Body of pancreas (tissue), 4 donors: ENCODE measurements around the gene FBXO27.

Experiments used
- POLR2A ChIP-seq, 3 donors: fragments of 450-650 bp; IDR thresholded peaks; one replicate each; pipeline ENCODE4 v1.6.1; 2016; ENCODE audit warnings: antibody characterized with exemption in 3 of 3, mild to moderate bottlenecking in 2 of 3
- TF ChIP-seq, protein P1 (sequence below), 7 experiments: fragments of 450-650 bp in 4 of 7; fragments of 200-600 bp in 3 of 7; sonication (generic) in 3 of 7; IDR thresholded peaks; one replicate each; pipeline ENCODE4 v1.5.1; 2016 to 2019; ENCODE audit warnings: antibody characterized with exemption in 7 of 7

DNA sequence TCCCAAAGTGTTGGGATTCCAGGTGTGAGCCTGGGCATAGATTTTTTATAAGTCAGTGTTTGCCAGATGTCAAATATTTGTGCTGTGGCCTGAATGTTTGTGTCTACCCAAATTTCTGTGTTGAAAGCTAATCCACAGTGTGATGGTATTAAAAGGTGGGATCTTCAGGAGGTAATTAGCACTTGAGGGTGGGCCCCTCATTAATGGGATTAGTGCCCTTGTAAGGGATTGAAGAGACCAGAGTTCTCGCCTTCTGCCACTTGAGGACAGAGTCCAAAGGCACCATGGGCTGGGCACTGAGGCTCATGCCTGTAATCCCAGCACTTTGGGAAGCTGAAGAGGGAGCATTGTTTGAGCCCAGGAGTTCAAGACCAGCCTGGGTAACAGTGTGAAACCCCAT, 47.1 kb downstream of the FBXO27 start:
- TF ChIP-seq, protein P1, sequence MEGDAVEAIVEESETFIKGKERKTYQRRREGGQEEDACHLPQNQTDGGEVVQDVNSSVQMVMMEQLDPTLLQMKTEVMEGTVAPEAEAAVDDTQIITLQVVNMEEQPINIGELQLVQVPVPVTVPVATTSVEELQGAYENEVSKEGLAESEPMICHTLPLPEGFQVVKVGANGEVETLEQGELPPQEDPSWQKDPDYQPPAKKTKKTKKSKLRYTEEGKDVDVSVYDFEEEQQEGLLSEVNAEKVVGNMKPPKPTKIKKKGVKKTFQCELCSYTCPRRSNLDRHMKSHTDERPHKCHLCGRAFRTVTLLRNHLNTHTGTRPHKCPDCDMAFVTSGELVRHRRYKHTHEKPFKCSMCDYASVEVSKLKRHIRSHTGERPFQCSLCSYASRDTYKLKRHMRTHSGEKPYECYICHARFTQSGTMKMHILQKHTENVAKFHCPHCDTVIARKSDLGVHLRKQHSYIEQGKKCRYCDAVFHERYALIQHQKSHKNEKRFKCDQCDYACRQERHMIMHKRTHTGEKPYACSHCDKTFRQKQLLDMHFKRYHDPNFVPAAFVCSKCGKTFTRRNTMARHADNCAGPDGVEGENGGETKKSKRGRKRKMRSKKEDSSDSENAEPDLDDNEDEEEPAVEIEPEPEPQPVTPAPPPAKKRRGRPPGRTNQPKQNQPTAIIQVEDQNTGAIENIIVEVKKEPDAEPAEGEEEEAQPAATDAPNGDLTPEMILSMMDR (IDR thresholded peaks at IDR 0.05): no peak
- TF ChIP-seq POLR2A (IDR thresholded peaks at IDR 0.05): no peak
